ENCODE data around the gene MACROD2.

Gene MACROD2

DNA sequence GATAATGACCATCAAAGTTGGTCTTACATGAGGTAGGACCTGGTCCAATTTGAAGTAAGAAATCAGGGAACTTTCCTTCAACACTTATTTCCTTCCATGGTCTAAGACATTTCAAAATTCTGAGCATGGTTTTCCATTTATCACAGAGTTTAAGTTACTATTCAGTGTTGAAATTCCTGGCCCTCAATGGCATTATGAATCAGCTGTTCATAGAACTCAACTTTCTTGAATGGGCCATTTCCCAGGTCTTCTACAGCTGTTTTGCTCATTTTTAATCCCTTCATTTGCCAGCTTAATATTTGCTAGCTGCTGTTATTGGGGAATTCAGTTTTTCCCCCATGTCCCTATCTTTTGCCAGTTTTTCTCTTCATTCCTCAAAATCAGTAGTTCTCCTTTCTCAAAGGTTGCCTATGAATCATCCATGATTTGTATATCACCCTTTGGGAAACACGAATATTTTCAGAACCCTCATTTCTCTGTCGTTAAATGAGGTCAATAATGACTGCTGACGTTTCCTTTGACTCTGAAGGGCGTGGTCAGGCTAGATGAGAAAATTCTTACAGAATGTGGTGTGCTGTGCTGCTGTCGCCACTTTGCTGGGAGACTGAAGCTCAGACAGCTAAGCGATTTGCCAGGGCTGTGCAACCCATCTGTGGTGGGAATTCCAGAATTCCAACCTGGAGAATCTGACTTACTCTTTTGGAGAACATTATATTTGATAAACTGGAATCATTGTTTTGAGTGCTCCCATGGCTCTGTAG, 558.6 kb downstream of the MACROD2 start:
- ATAC-seq = no peak

DNA sequence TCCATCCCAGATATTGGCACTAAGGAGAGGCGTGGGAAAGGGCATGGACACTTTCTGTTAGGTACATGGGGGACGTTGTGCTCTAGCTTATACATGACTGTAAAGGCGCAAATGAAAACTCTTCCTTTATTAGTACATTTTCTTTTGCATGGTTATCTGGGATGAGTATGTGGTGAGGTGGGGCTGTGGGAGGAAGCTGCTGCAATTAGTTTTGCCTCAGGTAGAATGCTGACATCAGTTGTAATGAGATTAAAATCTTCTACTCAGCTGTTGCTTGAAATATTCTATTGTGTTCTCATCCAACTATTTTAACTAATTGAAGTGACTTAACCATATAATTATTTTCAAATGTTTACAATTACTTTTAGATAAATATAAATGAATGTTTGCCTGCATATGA, 560.4 kb downstream of the MACROD2 start:
- ATAC-seq = no peak

DNA sequence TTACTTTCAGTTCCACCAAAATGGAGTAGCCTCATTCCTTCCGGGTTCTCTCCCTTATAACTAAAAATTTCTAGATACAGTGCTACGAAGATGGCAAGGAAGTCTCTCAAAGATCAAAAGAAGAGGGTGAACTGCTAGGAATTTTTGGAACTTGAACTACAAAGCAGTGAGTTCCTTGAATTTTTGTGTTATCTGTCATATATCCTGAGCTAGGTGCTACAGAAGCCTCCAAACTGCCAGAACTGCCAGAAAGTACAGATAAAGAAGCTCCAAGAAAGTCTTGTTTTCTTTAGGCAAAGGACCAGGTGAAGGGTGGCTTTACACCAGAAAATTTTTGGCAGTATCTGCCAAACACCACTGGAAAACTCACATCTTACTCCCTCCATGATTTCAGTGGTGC, 560.9 kb downstream of the MACROD2 start:
- ATAC-seq = no peak

DNA sequence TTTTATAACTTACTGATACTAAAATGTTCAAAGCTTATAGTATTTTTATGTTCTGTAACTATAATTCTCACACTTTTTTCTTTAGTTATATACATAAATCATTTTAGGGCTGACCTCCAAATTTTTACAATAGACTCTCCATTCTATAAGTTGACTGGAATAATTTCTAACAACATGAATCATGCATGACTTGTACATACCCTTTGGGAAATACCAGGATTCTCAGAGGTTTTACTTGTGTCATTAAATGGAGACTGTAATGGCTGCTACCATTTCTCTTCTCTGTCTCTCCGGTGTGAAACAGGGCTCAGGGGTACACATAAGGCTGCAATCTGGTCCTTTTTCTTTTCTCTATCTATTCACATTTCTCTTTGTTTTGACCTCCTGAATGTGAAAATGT, 564.3 kb downstream of the MACROD2 start:
- ATAC-seq = no peak

DNA sequence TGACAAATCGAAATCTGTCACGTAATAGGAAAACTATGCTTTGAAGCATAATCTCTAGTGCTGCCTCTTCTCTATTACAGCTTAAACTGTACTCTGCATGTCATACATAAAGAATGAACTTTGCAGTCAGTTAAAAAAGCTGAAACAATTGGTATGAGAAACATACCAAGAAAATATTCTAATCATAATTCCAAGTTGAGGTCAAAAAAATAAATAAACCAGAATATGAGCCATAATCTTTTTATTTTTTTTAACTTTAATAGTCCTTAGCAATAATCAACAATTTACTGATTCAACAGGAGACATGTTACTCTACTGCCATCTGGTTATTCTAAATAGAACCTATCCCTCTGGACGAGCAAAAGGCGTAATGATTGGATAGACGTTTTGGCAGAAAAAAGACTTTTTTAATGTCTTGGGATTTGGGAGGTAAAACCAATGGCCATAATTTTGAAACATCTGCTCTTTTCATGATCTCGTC, 566.5 kb downstream of the MACROD2 start:
- no peak for ATAC-seq

DNA sequence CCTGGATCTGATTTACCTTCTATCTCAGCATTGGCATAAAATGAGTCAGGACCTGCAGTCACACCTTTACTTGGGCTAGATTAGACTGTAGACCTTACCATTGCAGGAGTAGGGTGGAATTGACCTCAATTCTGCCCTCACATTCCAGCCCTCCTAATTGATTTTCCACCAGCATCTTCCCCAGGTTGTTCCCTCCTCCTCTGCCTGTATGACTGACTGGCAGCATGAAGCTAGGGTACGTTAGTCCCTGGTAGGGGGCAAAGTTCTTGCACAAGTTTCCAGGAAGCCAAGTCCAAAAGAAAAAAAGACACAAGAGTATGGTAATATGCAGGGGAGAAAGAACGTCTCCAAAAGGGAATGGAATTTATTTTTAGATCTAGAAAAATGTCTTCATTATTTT, 567.7 kb downstream of the MACROD2 start:
- no peak for ATAC-seq

DNA sequence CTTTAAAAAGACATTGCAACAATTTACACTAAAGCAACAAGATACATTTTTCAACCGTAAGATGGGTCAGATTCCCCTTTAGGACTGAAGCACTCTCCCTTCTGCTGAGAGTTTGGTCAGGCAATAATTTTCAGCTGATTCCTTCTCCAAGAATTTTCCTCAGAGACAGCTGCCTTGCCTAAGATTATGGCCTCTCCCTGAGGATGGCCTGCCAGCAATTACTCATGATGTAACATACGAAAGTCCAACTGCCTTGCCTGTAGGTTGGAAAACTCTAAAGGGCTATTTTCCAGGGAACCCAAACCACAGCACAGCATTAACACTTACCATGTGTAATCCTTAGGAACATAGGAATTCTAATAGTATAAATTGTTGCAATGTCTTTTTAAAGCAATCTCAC, 571.2 kb downstream of the MACROD2 start:
- ATAC-seq = no peak

DNA sequence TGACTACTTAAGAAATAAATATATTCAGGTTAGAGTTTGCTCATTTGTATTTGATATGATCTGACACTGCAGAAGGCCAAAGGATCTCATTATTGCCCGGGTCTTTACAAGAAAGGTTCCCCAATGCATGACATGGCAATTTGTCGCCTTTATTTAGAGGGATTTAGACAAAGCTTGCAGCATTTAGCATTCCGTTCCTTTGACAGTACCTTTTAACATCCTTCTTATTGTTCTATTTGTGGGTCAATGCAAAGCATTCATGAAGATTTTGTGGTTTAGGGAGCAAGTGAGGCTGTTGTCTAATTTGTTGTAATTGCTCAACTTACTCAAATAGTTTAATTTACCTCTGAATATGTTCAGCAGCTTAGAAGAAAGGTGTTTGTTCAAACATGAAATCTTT, 572.9 kb downstream of the MACROD2 start:
- no peak for ATAC-seq

DNA sequence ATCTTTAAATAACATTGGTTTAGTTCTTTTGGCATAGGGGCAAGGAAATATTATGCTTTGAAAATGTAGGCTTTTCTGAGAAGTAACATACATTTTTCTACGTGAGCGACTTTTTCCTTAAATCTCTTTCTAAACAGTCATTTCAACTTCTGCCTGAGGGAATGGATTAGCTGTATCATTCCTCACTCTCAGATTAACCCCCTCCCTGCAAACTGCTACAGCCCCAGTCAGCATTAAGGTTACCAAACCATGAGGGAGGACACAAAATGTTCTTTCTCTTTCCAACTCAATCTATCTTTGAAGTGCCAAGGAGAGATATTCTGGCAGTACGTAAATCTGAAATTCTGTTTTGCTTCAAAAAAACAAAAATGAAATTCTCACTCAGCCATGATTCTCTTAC, 573.4 kb downstream of the MACROD2 start:
- no peak for ATAC-seq

DNA sequence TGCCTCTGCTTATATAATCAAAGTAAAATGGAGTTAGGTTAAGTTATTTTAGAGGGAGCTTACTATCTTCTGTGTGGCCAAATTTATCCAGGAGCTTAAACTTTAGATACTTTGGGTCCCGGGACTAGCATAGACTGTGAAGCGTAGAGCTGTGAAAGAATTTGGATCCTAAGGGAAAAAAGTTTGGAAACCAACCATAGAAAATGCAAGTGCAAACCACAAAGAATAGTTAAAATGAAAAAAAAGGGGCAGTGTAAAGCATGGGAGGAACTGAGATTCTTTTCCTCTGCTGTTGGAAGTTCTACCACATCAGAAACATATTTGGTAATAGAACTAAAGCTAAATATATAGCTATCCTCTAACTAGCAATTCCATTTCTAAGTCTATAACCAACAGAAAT, 574.3 kb downstream of the MACROD2 start:
- no peak for ATAC-seq

DNA sequence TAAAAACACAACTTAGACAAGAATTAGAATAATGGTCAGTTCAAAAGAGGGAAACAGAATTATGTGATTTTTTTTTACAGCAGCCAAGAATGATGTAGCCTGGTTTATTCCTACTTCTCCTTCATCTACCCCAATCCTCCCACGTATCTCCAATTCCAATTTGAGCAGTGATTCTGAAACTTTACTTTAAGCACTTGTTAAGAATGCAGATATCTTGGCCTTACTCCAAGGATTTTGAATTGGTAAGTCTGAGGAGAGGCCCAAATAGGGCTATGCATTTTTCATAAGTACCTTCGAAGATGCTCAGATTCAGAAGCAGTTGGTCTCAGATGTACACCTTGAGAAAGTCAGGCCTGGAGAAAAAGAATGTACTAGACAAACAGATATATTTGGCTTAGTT, 575.5 kb downstream of the MACROD2 start:
- no peak for ATAC-seq

DNA sequence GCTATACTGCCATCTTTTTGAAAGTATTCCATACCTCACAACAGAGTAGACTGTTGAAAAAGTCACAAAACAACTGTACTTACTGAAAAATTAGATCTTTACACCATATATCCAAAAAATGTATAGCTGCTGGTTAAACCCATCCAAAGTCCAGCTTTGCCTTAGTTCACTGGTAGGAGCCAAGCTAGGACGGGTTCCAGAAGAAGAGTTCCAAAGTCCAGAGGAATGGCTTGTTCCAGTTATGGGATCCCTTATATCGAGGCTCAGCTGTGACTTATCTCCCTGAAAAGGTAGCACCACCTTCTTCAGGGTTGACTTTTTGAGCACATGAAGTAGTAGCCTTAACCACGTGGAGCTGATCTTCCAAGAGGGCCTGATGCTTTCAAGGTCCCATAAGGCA, 578.4 kb downstream of the MACROD2 start:
- no peak for ATAC-seq

DNA sequence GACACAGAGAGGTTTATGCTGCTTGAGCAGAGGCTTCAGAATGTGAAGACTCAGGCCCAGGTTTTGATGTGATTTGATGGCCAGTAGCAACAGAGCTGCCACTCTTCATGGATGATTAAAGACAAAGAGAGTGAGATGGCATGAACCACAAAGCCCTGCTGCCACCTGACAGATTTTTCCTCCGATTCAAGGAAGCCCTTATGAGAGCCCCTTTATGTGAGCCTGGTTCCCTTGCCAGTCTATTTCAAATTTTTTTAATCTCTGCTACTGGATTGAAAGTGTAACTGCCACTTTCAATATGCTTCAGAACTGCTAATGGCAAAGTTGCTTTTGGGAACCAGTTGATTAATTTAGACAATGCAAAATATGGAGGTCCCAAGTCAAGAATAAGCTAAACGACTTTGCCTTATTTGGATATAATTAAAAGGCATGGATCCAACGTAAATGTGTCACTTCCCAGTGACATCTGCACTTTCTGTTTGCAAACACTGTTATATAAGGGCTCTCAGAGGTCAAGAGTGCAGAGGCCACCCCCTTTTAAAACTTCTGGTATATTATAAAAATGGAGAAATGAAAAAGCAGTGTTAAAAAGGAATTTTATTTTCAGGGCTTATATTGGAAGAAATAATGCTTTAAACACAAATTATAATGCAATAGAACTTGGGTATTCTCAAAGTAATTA, 581.0 kb downstream of the MACROD2 start:
- ATAC-seq = no peak

DNA sequence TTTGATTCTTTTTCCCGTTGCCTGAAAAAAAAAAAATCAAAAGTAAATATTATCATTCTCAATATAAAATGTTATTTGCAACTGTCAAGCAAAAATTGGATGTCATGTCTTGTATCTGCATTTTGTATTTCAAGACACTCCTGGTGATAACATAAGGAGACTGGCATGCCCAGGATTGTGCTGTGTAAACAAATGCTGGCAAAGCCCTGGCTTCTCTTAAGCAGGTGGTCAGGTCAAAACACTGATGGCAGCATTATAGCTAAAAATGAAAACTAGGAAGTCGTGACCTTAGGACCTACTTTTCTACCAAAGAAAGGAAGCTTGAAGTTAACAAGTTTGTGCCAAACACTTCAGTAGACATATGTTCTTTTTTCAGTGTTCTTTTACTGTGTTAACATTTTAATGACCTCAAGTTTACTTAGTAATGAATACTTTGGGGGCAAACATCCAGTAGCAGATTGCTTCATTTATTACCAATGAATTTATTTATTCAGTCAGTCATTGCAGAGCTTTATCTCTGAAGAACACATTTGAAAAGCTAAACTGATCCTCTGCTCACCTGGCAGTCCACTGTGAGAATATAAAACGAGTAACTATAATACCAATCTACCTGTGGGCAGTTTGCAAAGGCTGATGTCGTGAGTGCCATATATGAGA, 585.2 kb downstream of the MACROD2 start:
- no peak for ATAC-seq

DNA sequence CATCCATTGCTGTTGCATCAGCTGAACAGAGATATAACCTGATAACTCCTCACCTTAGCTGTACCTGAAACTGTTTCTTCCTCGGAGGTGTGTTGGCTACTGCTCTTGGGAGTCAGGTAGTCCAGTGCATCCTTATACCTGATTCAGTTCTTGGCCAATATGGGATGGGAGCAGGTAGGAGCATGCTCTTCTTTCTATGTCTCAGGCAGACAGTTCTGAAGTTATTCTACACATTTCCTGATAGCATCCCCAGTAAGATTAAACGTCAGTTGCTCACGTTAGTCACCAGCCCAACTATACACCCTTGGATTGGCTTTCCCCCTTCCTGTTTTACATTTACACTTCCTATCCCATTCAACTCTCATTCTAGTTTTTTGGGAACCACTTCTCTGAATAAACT, 586.4 kb downstream of the MACROD2 start:
- ATAC-seq = no peak

DNA sequence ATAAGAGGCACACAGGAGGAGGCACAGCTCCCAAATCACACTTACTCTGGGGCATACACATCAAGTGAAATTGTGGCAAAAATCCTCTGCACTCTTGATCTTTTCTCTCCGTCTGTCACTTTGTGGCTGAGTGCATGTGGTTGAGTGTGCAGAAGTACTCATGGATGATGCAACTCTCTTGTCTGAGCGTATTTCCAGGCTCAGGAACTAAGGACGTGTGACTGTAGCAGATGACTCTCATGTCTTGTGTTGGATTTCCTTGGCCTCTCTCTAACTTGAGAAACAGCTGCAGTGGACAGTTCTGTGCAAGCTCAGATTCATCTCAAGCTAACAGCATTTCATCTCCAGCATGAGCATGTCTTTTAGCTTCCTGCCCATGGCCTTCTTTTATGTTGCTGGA, 587.5 kb downstream of the MACROD2 start:
- ATAC-seq = no peak

DNA sequence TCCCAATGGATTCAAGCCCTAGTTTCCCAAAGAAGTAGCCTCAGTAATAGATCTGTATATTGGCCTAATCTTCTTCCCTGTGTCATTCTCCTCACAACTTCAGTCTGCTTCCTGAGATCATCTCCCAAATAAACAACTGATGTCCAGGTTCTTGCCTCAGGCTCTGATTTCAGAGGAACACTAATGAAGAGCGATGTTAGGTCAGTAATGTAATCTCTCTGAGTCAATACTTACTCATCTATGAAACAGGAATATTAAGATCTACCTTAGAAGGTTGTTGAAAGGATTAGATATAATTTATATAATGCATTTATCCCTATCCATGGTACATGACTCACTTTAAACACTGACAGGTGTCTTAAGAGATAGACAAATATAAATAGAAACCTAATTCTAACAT, 588.1 kb downstream of the MACROD2 start:
- ATAC-seq = no peak

DNA sequence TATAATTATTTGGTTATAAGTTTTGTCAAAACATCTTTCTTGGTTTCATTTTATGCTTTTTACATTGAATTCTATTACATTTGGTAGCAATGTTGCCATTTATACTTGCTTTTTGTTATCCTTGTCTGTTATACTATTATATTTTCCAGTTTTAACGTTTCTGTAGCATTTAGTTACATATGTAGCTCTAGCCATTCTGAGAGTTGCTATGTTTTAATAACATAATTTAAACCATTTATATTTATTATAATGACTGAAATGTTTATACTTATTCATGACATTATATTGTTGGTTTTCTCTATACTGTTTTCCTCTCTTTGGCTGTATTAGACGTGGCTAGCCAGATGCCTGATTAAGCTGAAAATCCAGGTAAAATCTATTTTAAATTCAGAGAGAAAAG, 594.1 kb downstream of the MACROD2 start:
- no peak for ATAC-seq

DNA sequence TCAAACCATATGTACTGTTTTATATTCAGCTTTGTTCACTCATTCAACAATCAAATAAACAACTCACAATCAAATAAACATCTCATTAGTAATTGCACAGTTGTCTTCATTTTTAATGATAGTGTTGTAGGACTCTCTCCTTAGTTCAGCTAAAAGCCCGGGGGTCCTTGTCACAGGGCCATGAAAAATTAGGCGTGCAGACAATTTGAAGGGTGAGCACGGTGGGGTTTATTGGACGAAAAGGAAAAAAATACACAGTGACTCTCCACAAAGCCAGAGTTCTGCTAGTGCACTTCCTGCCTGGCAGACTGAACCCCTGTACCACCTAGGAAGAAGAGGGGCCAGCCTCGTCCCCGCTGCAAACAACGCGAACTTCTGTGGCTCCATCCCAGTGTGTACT, 599.7 kb downstream of the MACROD2 start:
- ATAC-seq = no peak

DNA sequence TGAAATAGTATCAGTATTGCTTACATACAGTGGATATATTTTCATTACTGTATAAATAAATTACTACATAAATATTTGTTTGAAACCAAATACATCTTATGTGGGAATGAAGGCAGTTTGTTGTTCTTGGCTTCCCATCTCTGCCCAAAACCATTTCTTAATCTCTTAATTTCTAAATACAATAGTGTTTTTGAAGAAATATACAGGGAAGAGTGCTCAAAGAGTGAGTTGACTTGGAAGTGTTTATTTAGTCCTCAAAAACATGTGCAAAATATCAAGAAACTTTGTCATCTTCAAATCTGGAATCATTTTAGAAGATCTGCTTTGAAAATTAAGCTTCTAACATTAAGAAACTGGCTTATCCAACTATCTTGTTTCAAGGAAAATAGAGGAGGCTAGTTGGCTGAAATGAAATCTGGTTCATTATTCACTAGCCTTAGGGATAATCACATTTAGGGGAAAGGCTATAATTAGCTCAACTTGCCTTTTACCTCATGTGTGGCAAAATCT, 601.9 kb downstream of the MACROD2 start:
- ATAC-seq = no peak

DNA sequence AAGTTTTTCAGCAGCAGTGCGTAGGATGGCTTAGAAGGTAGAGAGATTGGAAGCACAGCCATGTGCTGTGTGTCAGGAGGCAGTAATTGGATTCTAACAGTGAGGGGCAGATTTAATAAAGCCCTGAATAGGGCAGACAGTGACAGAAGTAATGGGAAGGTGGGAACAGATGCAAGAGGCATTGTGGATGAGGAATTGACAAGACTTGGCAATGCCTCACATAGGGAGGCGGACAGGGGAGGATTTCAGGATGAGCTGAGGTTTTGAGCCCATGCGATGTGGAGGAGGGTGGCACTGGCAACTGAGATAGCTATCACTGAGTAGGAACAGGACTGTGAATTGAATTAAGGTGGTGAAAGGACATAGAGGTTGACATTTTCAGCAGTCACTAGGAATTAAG, 604.3 kb downstream of the MACROD2 start:
- no peak for ATAC-seq

DNA sequence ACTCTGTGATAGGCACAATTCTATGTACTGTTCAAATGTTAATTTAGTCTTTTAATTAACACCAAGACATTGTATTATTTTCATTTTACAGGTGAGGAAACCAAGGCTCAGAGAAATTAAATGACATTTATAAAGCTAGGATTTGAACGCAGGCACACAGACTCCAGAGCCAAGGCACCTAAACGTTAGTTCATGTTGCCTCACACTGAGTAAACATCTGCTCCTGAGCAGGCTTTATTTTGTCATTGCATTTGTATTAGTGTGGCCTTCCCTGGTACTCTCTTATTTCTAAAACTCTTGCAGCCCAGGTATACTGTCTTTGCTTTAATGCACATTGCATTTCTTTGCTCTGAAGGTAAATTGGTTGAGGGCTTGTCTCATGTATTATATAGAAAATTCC, 605.2 kb downstream of the MACROD2 start:
- no peak for ATAC-seq

DNA sequence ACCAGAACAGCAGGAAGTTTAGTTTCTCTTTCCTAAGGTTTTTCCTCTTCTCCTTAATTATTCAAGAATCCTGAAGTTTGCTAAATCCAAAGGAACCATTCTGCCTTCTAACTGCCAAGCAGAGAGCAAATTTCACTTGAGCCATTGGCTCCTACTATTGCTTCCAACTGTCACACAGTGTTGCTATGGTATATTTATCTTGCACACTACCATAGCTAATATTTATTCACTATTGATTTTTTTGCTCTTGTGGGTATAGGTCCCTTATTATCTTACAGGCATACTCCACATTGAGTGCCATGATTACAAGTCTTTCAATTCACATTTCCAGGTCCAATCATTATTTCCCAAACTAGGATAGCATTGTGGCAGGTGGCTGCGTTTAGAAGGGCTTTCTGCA, 608.8 kb downstream of the MACROD2 start:
- ATAC-seq = no peak

Data from activated CD4-positive, CD25-positive, alpha-beta regulatory T cell treated with anti-CD3 and anti-CD28 coated beads, Interleukin-2, amount 50 U/mL, for 24 hours (primary cell).